H9 (cell line): ENCODE measurements around the gene TPRN. TPM values are rescaled to one million over a fixed set of nuclear protein-coding genes. Genes with fewer than 3 reads are reported as not detected.

Experiments
- DNase-seq: peaks from one replicate; pipeline ENCODE4 v3.0.0-alpha.2; 2017
- H2AFZ ChIP-seq: one replicate; pipeline ENCODE4 v1.6.1; 2013; ENCODE audit warnings: mild to moderate bottlenecking, low read length, control low read depth, moderate library complexity
- H2AK5ac ChIP-seq: 2 replicates; pipeline ENCODE4 v1.6.1; 2013; ENCODE audit warnings: low read length, control low read depth, mixed read lengths; ENCODE audit not compliant: insufficient read length
- H2BK120ac ChIP-seq: one replicate; pipeline ENCODE4 v1.6.1; 2013; ENCODE audit warnings: low read depth, mild to moderate bottlenecking, low read length, control low read depth, inconsistent platforms; ENCODE audit not compliant: poor library complexity, severe bottlenecking
- H2BK12ac ChIP-seq: 2 replicates; pipeline ENCODE4 v1.6.1; 2013; ENCODE audit warnings: low read length, control low read depth, mixed read lengths, low read depth; ENCODE audit not compliant: insufficient read length
- H2BK15ac ChIP-seq: 2 replicates; pipeline ENCODE4 v1.6.1; 2013; ENCODE audit warnings: low read depth, low read length, control low read depth
- H2BK20ac ChIP-seq: one replicate; pipeline ENCODE4 v1.6.1; 2013; ENCODE audit warnings: low read depth, mild to moderate bottlenecking, low read length, control low read depth, inconsistent platforms; ENCODE audit not compliant: poor library complexity, severe bottlenecking
- H2BK5ac ChIP-seq: 2 replicates; pipeline ENCODE4 v1.6.1; 2013; ENCODE audit warnings: low read length, control low read depth, mixed read lengths; ENCODE audit not compliant: insufficient read length
- H3K14ac ChIP-seq: 2 replicates; pipeline ENCODE4 v1.6.1; 2013; ENCODE audit warnings: low read length, control low read depth; ENCODE audit not compliant: insufficient read depth
- H3K18ac ChIP-seq: 2 replicates; pipeline ENCODE4 v1.6.1; 2013; ENCODE audit warnings: low read depth, mild to moderate bottlenecking, mixed read lengths, low read length, control low read depth; ENCODE audit not compliant: insufficient read length
- H3K23ac ChIP-seq: 2 replicates; pipeline ENCODE4 v1.6.1; 2013; ENCODE audit warnings: low read length, control low read depth, mixed read lengths, low read depth; ENCODE audit not compliant: insufficient read length
- H3K23me2 ChIP-seq: 2 replicates; pipeline ENCODE4 v1.6.1; 2013; ENCODE audit warnings: low read depth, mild to moderate bottlenecking, mixed read lengths, low read length, control low read depth; ENCODE audit not compliant: insufficient read length, poor library complexity, severe bottlenecking
- H3K27ac ChIP-seq: 2 replicates; pipeline ENCODE4 v1.5.1; 2013; ENCODE audit warnings: low read length, control low read depth, mixed read lengths, low read depth; ENCODE audit not compliant: insufficient read length
- H3K27me3 ChIP-seq: 2 replicates; pipeline ENCODE4 v1.6.1; 2013; ENCODE audit warnings: low read length, control low read depth, inconsistent platforms; ENCODE audit not compliant: insufficient read depth
- H3K4ac ChIP-seq: 2 replicates; pipeline ENCODE4 v1.6.1; 2013; ENCODE audit warnings: low read depth, mild to moderate bottlenecking, control low read depth, inconsistent platforms, low read length, moderate library complexity
- H3K4me1 ChIP-seq: 2 replicates; pipeline ENCODE4 v1.6.1; 2013; ENCODE audit warnings: low read length, control low read depth, inconsistent platforms; ENCODE audit not compliant: insufficient read depth
- H3K4me2 ChIP-seq: 2 replicates; pipeline ENCODE4 v1.6.1; 2013; ENCODE audit warnings: low read length, control low read depth, mixed read lengths; ENCODE audit not compliant: insufficient read length, insufficient read depth
- H3K56ac ChIP-seq: 2 replicates; pipeline ENCODE4 v1.6.1; 2013; ENCODE audit warnings: low read depth, mild to moderate bottlenecking, mixed read lengths, low read length, control low read depth; ENCODE audit not compliant: insufficient read length
- H3K79me1 ChIP-seq: 2 replicates; pipeline ENCODE4 v1.6.1; 2013; ENCODE audit warnings: low read depth, mild to moderate bottlenecking, moderate library complexity, low read length, control low read depth, inconsistent platforms; ENCODE audit not compliant: insufficient read depth, poor library complexity, severe bottlenecking
- H3K79me2 ChIP-seq: 2 replicates; pipeline ENCODE4 v1.6.1; 2013; ENCODE audit warnings: low read length, control low read depth, inconsistent platforms; ENCODE audit not compliant: insufficient read depth
- H3K9ac ChIP-seq: 2 replicates; pipeline ENCODE4 v1.6.1; 2013; ENCODE audit warnings: low read length, control low read depth, mixed read lengths; ENCODE audit not compliant: insufficient read length; ENCODE audit errors: extremely low read depth
- H3K9me3 ChIP-seq: one replicate; pipeline ENCODE4 v1.6.1; 2013; ENCODE audit warnings: low read depth, low read length, inconsistent platforms; ENCODE audit not compliant: control insufficient read depth
- H3T11ph ChIP-seq: one replicate; pipeline ENCODE4 v1.6.1; 2013; ENCODE audit warnings: mild to moderate bottlenecking, low read length, control low read depth, inconsistent platforms
- H4K20me1 ChIP-seq: one replicate; pipeline ENCODE4 v1.6.1; 2013; ENCODE audit not compliant: control insufficient read depth, insufficient read length, insufficient read depth
- H4K5ac ChIP-seq: 2 replicates; pipeline ENCODE4 v1.6.1; 2013; ENCODE audit warnings: low read depth, mild to moderate bottlenecking, mixed read lengths, low read length, control low read depth; ENCODE audit not compliant: insufficient read length
- H4K8ac ChIP-seq: replicated peaks from 2 replicates; pipeline ENCODE4 v1.6.1; 2013; ENCODE audit warnings: low read length, control low read depth, mixed read lengths, low read depth; ENCODE audit not compliant: insufficient read length
- H4K91ac ChIP-seq: 2 replicates; pipeline ENCODE4 v1.6.1; 2013; ENCODE audit warnings: low read depth, mild to moderate bottlenecking, moderate library complexity, mixed read lengths, low read length, control low read depth; ENCODE audit not compliant: insufficient read length
- H3K27ac Mint-ChIP-seq, 3 experiments: 2 replicates in 2 of 3; 3 replicates in 1 of 3; pipeline ENCODE4 v1.8.0; 2020 to 2021; ENCODE audit warnings: mixed read lengths in 3 of 3, mild to moderate bottlenecking in 1 of 3, moderate library complexity in 1 of 3
- H3K27me3 Mint-ChIP-seq: 2 replicates; pipeline ENCODE4 v1.8.0; 2021; ENCODE audit warnings: low read depth, mild to moderate bottlenecking, moderate library complexity, mixed read lengths
- H3K36me3 Mint-ChIP-seq, 3 experiments: 2 replicates in 2 of 3; 3 replicates in 1 of 3; pipeline ENCODE4 v1.8.0; 2020 to 2021; ENCODE audit warnings: low read depth in 3 of 3, mixed read lengths in 3 of 3; ENCODE audit not compliant: insufficient read depth in 1 of 3
- H3K4me1 Mint-ChIP-seq, 2 experiments: 2 replicates each; pipeline ENCODE4 v1.8.0; 2020; ENCODE audit warnings: mixed read lengths in 2 of 2
- H3K4me3 Mint-ChIP-seq, 2 experiments: 2 replicates in 1 of 2; 3 replicates in 1 of 2; pipeline ENCODE4 v1.8.0; 2020 to 2021; ENCODE audit warnings: mild to moderate bottlenecking in 2 of 2, mixed read lengths in 2 of 2, moderate library complexity in 1 of 2
- H3K9me3 Mint-ChIP-seq, 2 experiments: 2 replicates in 1 of 2; 3 replicates in 1 of 2; pipeline ENCODE4 v1.8.0; 2020; ENCODE audit warnings: mild to moderate bottlenecking in 2 of 2, mixed read lengths in 2 of 2, moderate library complexity in 1 of 2
- CTCF ChIP-seq: fragments of 200-600 bp; sonication (generic); conservative IDR thresholded peaks from 3 replicates; pipeline ENCODE4 v1.8.0; 2021; ENCODE audit warnings: antibody characterized with exemption, mild to moderate bottlenecking
- WGBS: extraction: QIAGEN DNeasy Blood & Tissue Kit; methylation state at CpG from one replicate; pipeline ENCODE4 v1.1.7; 2013; ENCODE audit warnings: missing lambda C conversion rate, low lambda C conversion rate, mixed read lengths; ENCODE audit not compliant: insufficient read length; ENCODE audit errors: extremely low coverage; 5-methylcytosine and 5-hydroxymethylcytosine counted together
- total RNA-seq: library from RNA; stranded (reverse); gene quantifications from 2 replicates; pipeline ENCODE4 v1.2.1, GENCODE V29; 2021

TPRN gene
- total RNA-seq, 1 experiment from 2014 or later, result 30.7 TPM

GRCh38 chr9:137184881-137185660, 15.5 kb downstream of the TPRN start:
- no peak overlapping the region for H4K8ac ChIP-seq
- no CpG with 5 or more reads among the region's 48 CpGs for WGBS

More at GRCh38 chr9:137184881-137185660, 15.5 kb downstream of the TPRN start:
- no peak overlapping the region for H4K5ac ChIP-seq
- H3K27ac Mint-ChIP-seq, result no peak overlapping the region
- peaks cover 2% of the 10 kb centered on the region for H4K20me1 ChIP-seq
- H3K23ac ChIP-seq, result no peak overlapping the region
- no peaks in the 10 kb centered on the region for H3K27me3 Mint-ChIP-seq
- no peaks in the 10 kb centered on the region for H3K9me3 ChIP-seq
- no peak overlapping the region for H3K4me2 ChIP-seq
- H3K79me1 ChIP-seq, result peaks cover 6% of the 10 kb centered on the region
- no peaks in the 10 kb centered on the region for H3K27me3 ChIP-seq
- no peak overlapping the region for H2BK12ac ChIP-seq
- H3T11ph ChIP-seq, result no peak overlapping the region
- H3K23me2 ChIP-seq, result peaks cover 13% of the 10 kb centered on the region
- no peak overlapping the region for H2BK15ac ChIP-seq
- no peak overlapping the region for H2AK5ac ChIP-seq
- no peak overlapping the region for H3K14ac ChIP-seq
- no peaks in the 10 kb centered on the region for H3K9me3 Mint-ChIP-seq
- H3K9ac ChIP-seq, result no peak overlapping the region
- H3K27ac ChIP-seq, result no peak overlapping the region
- peaks cover 5% of the 10 kb centered on the region; the same call in 1 of the 2 replicates for H3K4me1 ChIP-seq
- H3K4ac ChIP-seq, result no peak overlapping the region
- no peak overlapping the region for H2BK120ac ChIP-seq
- H2AFZ ChIP-seq, result no peak overlapping the region
- H4K91ac ChIP-seq, result no peak overlapping the region
- H3K56ac ChIP-seq, result no peak overlapping the region
- peaks cover 10% of the 10 kb centered on the region; the same call in 1 of the 2 replicates for H3K79me2 ChIP-seq
- no peak for DNase-seq
- peaks cover 17 to 22% of the 10 kb centered on the region in 2 experiments for H3K4me1 Mint-ChIP-seq
- no peak overlapping the region for H2BK5ac ChIP-seq
- H3K4me3 Mint-ChIP-seq, result no peak overlapping the region; a peak in 1 of 5 replicates
- peaks cover 6 to 53% (median 46%) of the 10 kb centered on the region in 3 experiments; a peak in 6 of 7 replicates for H3K36me3 Mint-ChIP-seq
- H2BK20ac ChIP-seq, result no peak overlapping the region
- H3K18ac ChIP-seq, result no peak overlapping the region
- TF ChIP-seq CTCF, result no peak
